IMR-90 (cell line): Measurements from ENCODE around the gene KRT77. TPM values are rescaled to one million over a fixed set of nuclear protein-coding genes. Genes with fewer than 3 reads are reported as not detected.
A peak's percentile ranks its signal among the peaks of the same experiment; 100 is the strongest.

Experiments
- ATAC-seq: fragments of 200-7000 bp; cut with Tn5 transposase; 2 replicates; pipeline ENCODE4 v1.9.1; 2020; ENCODE audit warnings: low read depth, mild to moderate bottlenecking, moderate library complexity
- BruUV-seq: library from RNA; stranded (reverse); fragments of 400-500 nt; replicated peaks from 2 replicates; lab custom pipeline; 2021; lab: Mats Ljungman, UMichigan
- CTCF ChIA-PET: fragments of 300-600 bp; formaldehyde crosslinking; extraction: SDS; loops from one replicate; lab custom pipeline; 2021; ENCODE audit warnings: antibody characterized with exemption; lab: Yijun Ruan, JAX
- POLR2A ChIA-PET: fragments of 300-600 bp; sonication (Branson Sonifier 250); formaldehyde crosslinking; loops from one replicate; lab custom pipeline; 2022; ENCODE audit warnings: antibody characterized with exemption; ENCODE audit not compliant: unreplicated experiment; lab: Charles Lee
- DNase-seq: peaks from one replicate; pipeline ENCODE4 v3.0.0; 2013
- H2AFZ ChIP-seq: replicated peaks from 2 replicates; pipeline ENCODE3; 2013; ENCODE audit warnings: low read length, mild to moderate bottlenecking; ENCODE audit not compliant: poor library complexity
- H2AK5ac ChIP-seq: 2 replicates; pipeline ENCODE4 v1.6.1; 2013; ENCODE audit warnings: low read depth, low read length, inconsistent platforms
- H2AK9ac ChIP-seq: replicated peaks from 2 replicates; pipeline ENCODE3; 2013; ENCODE audit warnings: mild to moderate bottlenecking, low read depth, low read length, moderate library complexity; ENCODE audit not compliant: poor library complexity
- H2BK120ac ChIP-seq: 2 replicates; pipeline ENCODE4 v1.6.1; 2013; ENCODE audit warnings: low read depth, low read length, inconsistent platforms
- H2BK15ac ChIP-seq: 3 replicates; pipeline ENCODE4 v1.6.1; 2013; ENCODE audit warnings: low read depth, low read length, inconsistent platforms
- H2BK20ac ChIP-seq: 2 replicates; pipeline ENCODE4 v1.6.1; 2013; ENCODE audit warnings: low read depth, mild to moderate bottlenecking, inconsistent platforms, low read length, moderate library complexity
- H2BK5ac ChIP-seq: 2 replicates; pipeline ENCODE4 v1.6.1; 2013; ENCODE audit warnings: mild to moderate bottlenecking, low read depth, low read length, inconsistent platforms; ENCODE audit not compliant: poor library complexity, severe bottlenecking
- H3K14ac ChIP-seq: replicated peaks from 2 replicates; pipeline ENCODE4 v1.6.1; 2013; ENCODE audit warnings: low read depth, low read length, inconsistent platforms
- H3K18ac ChIP-seq: 2 replicates; pipeline ENCODE4 v1.6.1; 2013; ENCODE audit warnings: low read depth, low read length, control low read depth
- H3K23ac ChIP-seq: 2 replicates; pipeline ENCODE4 v1.6.1; 2013; ENCODE audit warnings: low read depth, low read length, inconsistent platforms
- H3K27ac ChIP-seq: 2 replicates; pipeline ENCODE4 v1.5.1; 2013; ENCODE audit warnings: mild to moderate bottlenecking, control low read depth, low read length; ENCODE audit not compliant: insufficient read depth
- H3K27me3 ChIP-seq: 2 replicates; pipeline ENCODE4 v1.6.1; 2013; ENCODE audit warnings: low read length; ENCODE audit not compliant: control insufficient read depth, insufficient read depth
- H3K36me3 ChIP-seq: 2 replicates; pipeline ENCODE4 v1.6.1; 2013; ENCODE audit warnings: low read length, mixed read lengths; ENCODE audit not compliant: control insufficient read depth, insufficient read depth
- H3K4ac ChIP-seq: 2 replicates; pipeline ENCODE4 v1.6.1; 2013; ENCODE audit warnings: low read depth, low read length, inconsistent platforms
- H3K4me1 ChIP-seq: 2 replicates; pipeline ENCODE4 v1.6.1; 2013; ENCODE audit warnings: low read length, mixed read lengths; ENCODE audit not compliant: control insufficient read depth, insufficient read depth
- H3K4me2 ChIP-seq: 2 replicates; pipeline ENCODE4 v1.6.1; 2013; ENCODE audit warnings: low read depth, mild to moderate bottlenecking, control low read depth, low read length, moderate library complexity
- H3K4me3 ChIP-seq: 2 replicates; pipeline ENCODE4 v1.5.1; 2013; ENCODE audit warnings: low read depth, mild to moderate bottlenecking, control low read depth, low read length, moderate library complexity; ENCODE audit not compliant: insufficient read depth
- H3K56ac ChIP-seq: 2 replicates; pipeline ENCODE4 v1.6.1; 2013; ENCODE audit warnings: low read length, inconsistent platforms; ENCODE audit not compliant: insufficient read depth; ENCODE audit errors: extremely low read depth
- H3K79me1 ChIP-seq, 2 experiments: 2 replicates each; pipeline ENCODE4 v1.6.1; 2013; ENCODE audit warnings: low read length in 2 of 2, inconsistent platforms in 1 of 2, low read depth in 1 of 2
- H3K9ac ChIP-seq: 2 replicates; pipeline ENCODE4 v1.6.1; 2013; ENCODE audit warnings: low read depth, low read length, control low read depth
- H3K9me1 ChIP-seq: 2 replicates; pipeline ENCODE4 v1.6.1; 2013; ENCODE audit warnings: low read length, inconsistent platforms; ENCODE audit not compliant: insufficient read depth
- H3K9me3 ChIP-seq: 2 replicates; pipeline ENCODE4 v1.6.1; 2013; ENCODE audit warnings: low read length; ENCODE audit not compliant: control insufficient read depth, insufficient read depth
- H4K20me1 ChIP-seq: 2 replicates; pipeline ENCODE4 v1.6.1; 2013; ENCODE audit warnings: low read length, inconsistent platforms; ENCODE audit not compliant: insufficient read depth
- H4K5ac ChIP-seq: 2 replicates; pipeline ENCODE4 v1.6.1; 2013; ENCODE audit warnings: mild to moderate bottlenecking, low read depth, low read length, control low read depth
- H4K8ac ChIP-seq, 2 experiments: 2 replicates each; pipeline ENCODE4 v1.6.1; 2013; ENCODE audit warnings: low read depth in 2 of 2, low read length in 2 of 2, control low read depth in 1 of 2, inconsistent platforms in 1 of 2
- H4K91ac ChIP-seq: 2 replicates; pipeline ENCODE4 v1.6.1; 2013; ENCODE audit warnings: low read depth, low read length, inconsistent platforms; ENCODE audit not compliant: insufficient read depth
- BHLHE40 ChIP-seq: fragments of 150-350 bp; IDR thresholded peaks from 2 replicates; pipeline ENCODE4 v1.6.1; 2016; ENCODE audit warnings: mild to moderate bottlenecking, low read depth, low read length
- CEBPB ChIP-seq: IDR thresholded peaks from 2 replicates; pipeline ENCODE4 v1.6.1; 2012; ENCODE audit warnings: low read depth, low read length, improper control_type of control experiment
- CHD1 ChIP-seq: IDR thresholded peaks from 2 replicates; pipeline ENCODE4 v1.6.1; 2012; ENCODE audit warnings: low read depth, low read length, improper control_type of control experiment
- FOS ChIP-seq: fragments of 150-350 bp; IDR thresholded peaks from 2 replicates; pipeline ENCODE4 v1.6.1; 2016; ENCODE audit warnings: low read depth, low read length
- MAFK ChIP-seq: IDR thresholded peaks from 2 replicates; pipeline ENCODE4 v1.6.1; 2012; ENCODE audit warnings: low read depth, low read length, improper control_type of control experiment
- MAZ ChIP-seq: IDR thresholded peaks from 2 replicates; pipeline ENCODE4 v1.6.1; 2012; ENCODE audit warnings: low read depth, mild to moderate bottlenecking, low read length, improper control_type of control experiment, moderate library complexity, borderline replicate concordance
- MXI1 ChIP-seq: IDR thresholded peaks from 2 replicates; pipeline ENCODE4 v1.6.1; 2012; ENCODE audit warnings: low read depth, mild to moderate bottlenecking, low read length, moderate library complexity, borderline replicate concordance
- NFE2L2 ChIP-seq: fragments of 150-350 bp; IDR thresholded peaks from 2 replicates; pipeline ENCODE4 v1.6.1; 2016; ENCODE audit warnings: low read depth, mild to moderate bottlenecking, low read length
- POLR2A ChIP-seq: IDR thresholded peaks from 2 replicates; pipeline ENCODE4 v1.6.1; 2012; ENCODE audit warnings: mild to moderate bottlenecking, low read depth, low read length
- RAD21 ChIP-seq: IDR thresholded peaks from 2 replicates; pipeline ENCODE4 v1.6.1; 2012; ENCODE audit warnings: low read length, improper control_type of control experiment
- RCOR1 ChIP-seq: IDR thresholded peaks from 2 replicates; pipeline ENCODE4 v1.6.1; 2012; ENCODE audit warnings: mild to moderate bottlenecking, low read length, improper control_type of control experiment; ENCODE audit not compliant: insufficient replicate concordance
- RFX5 ChIP-seq: IDR thresholded peaks from 2 replicates; pipeline ENCODE4 v1.8.0; 2012; ENCODE audit warnings: low read depth, mild to moderate bottlenecking, low read length, moderate library complexity
- SMC3 ChIP-seq: fragments of 150-350 bp; IDR thresholded peaks from 2 replicates; pipeline ENCODE4 v1.6.1; 2016; ENCODE audit warnings: low read depth, mild to moderate bottlenecking, antibody characterized with exemption, low read length, moderate library complexity
- WGBS, 2 experiments: methylation state at CpG; one replicate each; pipeline versions ENCODE4 v1.1.5 to v1.1.7; 2013; ENCODE audit warnings: missing lambda C conversion rate in 2 of 2; ENCODE audit not compliant: insufficient read length in 1 of 2; ENCODE audit errors: extremely low coverage in 2 of 2; 5-methylcytosine and 5-hydroxymethylcytosine counted together
- dilution Hi-C: fragments of 300-500 bp; cut with HindIII; formaldehyde crosslinking; loops from one replicate; pipeline ENCODE4 v1.14.3; 2018; ENCODE audit warnings: low sequenced_read_pairs; ENCODE audit not compliant: unreplicated experiment
- in situ Hi-C: fragments of 300-500 bp; cut with MboI; formaldehyde crosslinking; loops from 3 replicates; pipeline ENCODE4 v1.14.3; 2019; ENCODE audit warnings: low sequenced_read_pairs, inconsistent platforms, mixed read lengths
- intact Hi-C: fragments of 100-400 bp; cut with micrococcal nuclease; formaldehyde crosslinking; loops from 2 replicates; pipeline ENCODE4 v1.10.0; 2022
- polyA plus RNA-seq, 3 experiments: library from polyadenylated mRNA; depleted of rRNA; stranded (reverse); fragments of >200 nt; gene quantifications; 2 replicates each; pipeline ENCODE4 v1.2.3, GENCODE V29; 2012; ENCODE audit warnings: low replicate concordance in 1 of 3
- total RNA-seq: library from RNA; depleted of rRNA; stranded (reverse); fragments of >200 nt; gene quantifications from 2 replicates; pipeline ENCODE4 v1.2.3, GENCODE V29; 2012
- TF ChIP-seq, protein P1 (sequence below): fragments of 150-350 bp; IDR thresholded peaks from 2 replicates; pipeline ENCODE4 v1.6.1; 2016; ENCODE audit warnings: low read depth, mild to moderate bottlenecking, low read length, moderate library complexity, borderline replicate concordance
- TF ChIP-seq, protein P2 (sequence below): fragments of 150-350 bp; IDR thresholded peaks from 2 replicates; pipeline ENCODE4 v1.6.1; 2017; ENCODE audit warnings: mild to moderate bottlenecking, antibody characterized with exemption, low read length, low read depth

Gene KRT77
- total and polyA plus RNA-seq, 2 of the 4 experiments (the other 2 are of a cell fraction): not detected

DNA sequence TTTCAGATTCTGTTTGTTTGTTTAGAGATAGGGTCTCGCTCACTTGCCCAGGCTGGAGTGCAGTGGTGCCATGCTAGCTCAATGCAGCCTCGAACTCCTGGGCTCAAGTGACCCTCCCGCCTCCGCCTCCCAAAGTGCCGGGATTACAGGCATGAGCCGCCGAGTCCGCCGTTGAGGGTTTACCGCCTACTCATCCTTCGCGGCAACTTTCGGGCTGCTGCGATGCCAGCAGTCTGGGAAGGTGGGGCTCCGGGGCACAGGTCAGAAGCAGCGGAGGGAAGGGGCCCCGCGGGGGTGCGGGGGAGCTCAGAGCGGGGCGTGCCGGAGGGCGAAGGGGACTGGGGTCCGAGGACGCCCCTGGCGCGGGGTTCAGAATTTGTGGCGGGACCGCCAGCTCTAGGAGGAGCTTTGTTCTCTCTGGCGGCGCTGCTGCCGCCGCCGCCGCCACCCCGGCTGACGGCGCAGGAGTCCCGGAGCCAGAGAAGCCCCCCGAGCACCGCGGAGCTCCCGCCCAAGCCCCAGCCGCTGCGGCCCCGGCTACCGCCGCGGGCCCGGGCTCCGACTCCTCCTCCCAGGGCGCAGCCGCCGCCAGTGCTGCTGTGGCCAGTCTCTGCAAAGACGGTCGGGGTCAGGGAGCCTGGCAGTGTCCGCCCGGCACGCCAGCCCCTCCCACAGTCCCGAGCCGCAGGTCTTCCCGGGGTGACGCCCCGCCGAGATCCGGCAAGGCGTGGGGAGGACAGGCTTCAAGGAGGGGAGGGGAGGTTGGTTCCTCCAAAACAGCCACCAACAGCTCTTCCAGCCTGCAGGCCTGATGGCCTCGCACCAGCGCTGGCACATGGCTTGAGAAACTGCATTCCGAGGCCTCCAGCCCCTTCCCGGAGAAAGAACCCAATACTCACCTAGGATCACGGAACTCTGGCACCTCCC is 10.9 kb upstream of the KRT77 start:
- Histone ChIP-seq H3K23ac (no peak overlapping the region), H3K4ac (no peak overlapping the region), H3K9me3 (peaks cover 4% of the 10 kb centered on the region; the same call in 1 of the 2 replicates), H3K56ac (no peak overlapping the region), H2BK20ac (no peak overlapping the region), H3K14ac (no peak overlapping the region), H4K8ac (no peak overlapping the region), H4K5ac (no peak overlapping the region), H3K18ac (no peak overlapping the region), H2AK9ac (no peak overlapping the region), H3K9me1 (no peaks in the 10 kb centered on the region), H4K91ac (no peak overlapping the region), H3K79me1 (no peaks in the 10 kb centered on the region), H2AFZ (peak overlapping the region; percentile 58), H3K27me3 (peaks cover 53% of the 10 kb centered on the region), H3K4me1 (no peaks in the 10 kb centered on the region), H2BK15ac (no peak overlapping the region), H2BK5ac (no peak overlapping the region), H3K9ac (no peak overlapping the region), H3K4me3 (no peak overlapping the region), H3K4me2 (no peak overlapping the region), H3K36me3 (no peaks in the 10 kb centered on the region), H2BK120ac (no peak overlapping the region), H4K20me1 (no peaks in the 10 kb centered on the region), H2AK5ac (no peak overlapping the region), H3K27ac (no peak overlapping the region)
- intact Hi-C loops (no loop called here), in situ Hi-C loops (no loop called here), dilution Hi-C loops (no loop called here)
- TF ChIP-seq, protein P1, sequence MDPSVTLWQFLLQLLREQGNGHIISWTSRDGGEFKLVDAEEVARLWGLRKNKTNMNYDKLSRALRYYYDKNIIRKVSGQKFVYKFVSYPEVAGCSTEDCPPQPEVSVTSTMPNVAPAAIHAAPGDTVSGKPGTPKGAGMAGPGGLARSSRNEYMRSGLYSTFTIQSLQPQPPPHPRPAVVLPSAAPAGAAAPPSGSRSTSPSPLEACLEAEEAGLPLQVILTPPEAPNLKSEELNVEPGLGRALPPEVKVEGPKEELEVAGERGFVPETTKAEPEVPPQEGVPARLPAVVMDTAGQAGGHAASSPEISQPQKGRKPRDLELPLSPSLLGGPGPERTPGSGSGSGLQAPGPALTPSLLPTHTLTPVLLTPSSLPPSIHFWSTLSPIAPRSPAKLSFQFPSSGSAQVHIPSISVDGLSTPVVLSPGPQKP: no peak
- no peak for TF ChIP-seq CEBPB
- no peak for TF ChIP-seq NFE2L2
- no peak for TF ChIP-seq MAFK
- no peak for TF ChIP-seq RAD21
- TF ChIP-seq CHD1: no peak
- TF ChIP-seq POLR2A: no peak
- no peak for TF ChIP-seq RCOR1
- no peak for TF ChIP-seq RFX5
- TF ChIP-seq MXI1: no peak
- TF ChIP-seq, protein P2, sequence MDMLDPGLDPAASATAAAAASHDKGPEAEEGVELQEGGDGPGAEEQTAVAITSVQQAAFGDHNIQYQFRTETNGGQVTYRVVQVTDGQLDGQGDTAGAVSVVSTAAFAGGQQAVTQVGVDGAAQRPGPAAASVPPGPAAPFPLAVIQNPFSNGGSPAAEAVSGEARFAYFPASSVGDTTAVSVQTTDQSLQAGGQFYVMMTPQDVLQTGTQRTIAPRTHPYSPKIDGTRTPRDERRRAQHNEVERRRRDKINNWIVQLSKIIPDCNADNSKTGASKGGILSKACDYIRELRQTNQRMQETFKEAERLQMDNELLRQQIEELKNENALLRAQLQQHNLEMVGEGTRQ: no peak
- no peak for TF ChIP-seq FOS
- no peak for TF ChIP-seq SMC3
- no peak for TF ChIP-seq BHLHE40
- TF ChIP-seq MAZ: no peak
- no peak for DNase-seq
- POLR2A ChIA-PET: no interaction called here
- 1% methylated on average over 24 of the region's 72 CpGs; no CpG with 5 or more reads in 1 of the 2 experiments for WGBS, 2 experiments
- CTCF ChIA-PET: no interaction called here
- no peak for ATAC-seq
- no TSS peak for BruUV-seq
